Activated T-cell treated with anti-CD3 and anti-CD28 coated beads, Interleukin-2, amount 50 U/mL, for 4 hours (primary cell): ENCODE data around the gene TMCC2. TPM values are rescaled to one million over a fixed set of nuclear protein-coding genes. Genes with fewer than 3 reads are reported as not detected.
"Not testable (repeated sequence)": the region's sequence is repeated elsewhere in the genome, so short reads cannot be mapped to it uniquely, and the experiment has no call there.

ENCODE experiments used
- ATAC-seq, 2 donors: fragments of 200-7000 bp; cut with Tn5 transposase; one replicate each; pipeline ENCODE4 v1.10.0; 2021
- DNase-seq: peaks from one replicate; pipeline ENCODE4 v3.0.0-alpha.2; 2020
- H3K27me3 Mint-ChIP-seq: one replicate; pipeline ENCODE4 v1.8.0; 2021; ENCODE audit warnings: low read depth, mixed read lengths
- H3K36me3 Mint-ChIP-seq: one replicate; pipeline ENCODE4 v1.8.0; 2022; ENCODE audit warnings: mixed read lengths; ENCODE audit not compliant: insufficient read depth
- H3K4me1 Mint-ChIP-seq: one replicate; pipeline ENCODE4 v1.8.0; 2021; ENCODE audit warnings: low read depth, mixed read lengths
- H3K4me3 Mint-ChIP-seq: one replicate; pipeline ENCODE4 v1.8.0; 2021; ENCODE audit warnings: mild to moderate bottlenecking, moderate library complexity, mixed read lengths
- H3K9me3 Mint-ChIP-seq: one replicate; pipeline ENCODE4 v1.8.0; 2021; ENCODE audit warnings: mixed read lengths
- total RNA-seq, 3 donors: library from RNA; stranded (reverse); gene quantifications; one replicate each; pipeline ENCODE4 v1.2.1, GENCODE V29; 2021

TMCC2 gene, protein sequence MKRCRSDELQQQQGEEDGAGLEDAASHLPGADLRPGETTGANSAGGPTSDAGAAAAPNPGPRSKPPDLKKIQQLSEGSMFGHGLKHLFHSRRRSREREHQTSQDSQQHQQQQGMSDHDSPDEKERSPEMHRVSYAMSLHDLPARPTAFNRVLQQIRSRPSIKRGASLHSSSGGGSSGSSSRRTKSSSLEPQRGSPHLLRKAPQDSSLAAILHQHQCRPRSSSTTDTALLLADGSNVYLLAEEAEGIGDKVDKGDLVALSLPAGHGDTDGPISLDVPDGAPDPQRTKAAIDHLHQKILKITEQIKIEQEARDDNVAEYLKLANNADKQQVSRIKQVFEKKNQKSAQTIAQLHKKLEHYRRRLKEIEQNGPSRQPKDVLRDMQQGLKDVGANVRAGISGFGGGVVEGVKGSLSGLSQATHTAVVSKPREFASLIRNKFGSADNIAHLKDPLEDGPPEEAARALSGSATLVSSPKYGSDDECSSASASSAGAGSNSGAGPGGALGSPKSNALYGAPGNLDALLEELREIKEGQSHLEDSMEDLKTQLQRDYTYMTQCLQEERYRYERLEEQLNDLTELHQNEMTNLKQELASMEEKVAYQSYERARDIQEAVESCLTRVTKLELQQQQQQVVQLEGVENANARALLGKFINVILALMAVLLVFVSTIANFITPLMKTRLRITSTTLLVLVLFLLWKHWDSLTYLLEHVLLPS
- total RNA-seq, result 10 to 100 TPM in 2 of 3 donors, 1 to 10 TPM in 1; 7.8 to 13.6 (median 11.5) TPM

DNA sequence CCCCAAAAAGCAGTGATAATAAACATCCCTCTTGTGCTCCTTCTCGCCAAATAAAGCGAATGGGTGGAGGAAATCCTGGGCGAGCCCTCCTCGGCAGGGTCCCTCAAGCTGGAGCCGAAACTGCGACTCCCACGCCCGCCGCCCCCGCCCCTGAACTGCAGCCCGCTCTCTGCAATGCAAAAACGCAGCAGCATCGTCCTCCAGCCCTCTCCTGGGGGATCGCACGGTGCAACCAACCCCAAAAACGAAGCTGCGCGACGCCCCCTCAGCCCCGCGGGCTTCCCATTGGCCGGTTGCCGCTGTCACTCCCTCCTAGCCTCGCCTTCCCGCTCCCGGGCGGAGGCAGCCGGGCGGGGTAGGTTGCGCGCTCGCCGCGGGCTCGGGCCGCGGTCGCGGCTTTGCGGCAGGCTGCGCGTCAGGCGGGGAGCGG lies at the start of gene TMCC2:
TMCC2 (plus strand) TSS at position 363 of the 430 bp plus-strand sequence. CDS start 619 bp downstream, outside the sequence.
- H3K36me3 Mint-ChIP-seq, result no peaks in the 10 kb centered on the region
- peaks cover 20% of the 10 kb centered on the region for H3K4me1 Mint-ChIP-seq
- peak within 1 kb of the TSS; percentile 92 for H3K4me3 Mint-ChIP-seq
- peak; percentile 75 for DNase-seq
- peak; percentile 87 to 91 for ATAC-seq
- no peaks in the 10 kb centered on the region for H3K9me3 Mint-ChIP-seq
- peaks cover 14% of the 10 kb centered on the region for H3K27me3 Mint-ChIP-seq

DNA sequence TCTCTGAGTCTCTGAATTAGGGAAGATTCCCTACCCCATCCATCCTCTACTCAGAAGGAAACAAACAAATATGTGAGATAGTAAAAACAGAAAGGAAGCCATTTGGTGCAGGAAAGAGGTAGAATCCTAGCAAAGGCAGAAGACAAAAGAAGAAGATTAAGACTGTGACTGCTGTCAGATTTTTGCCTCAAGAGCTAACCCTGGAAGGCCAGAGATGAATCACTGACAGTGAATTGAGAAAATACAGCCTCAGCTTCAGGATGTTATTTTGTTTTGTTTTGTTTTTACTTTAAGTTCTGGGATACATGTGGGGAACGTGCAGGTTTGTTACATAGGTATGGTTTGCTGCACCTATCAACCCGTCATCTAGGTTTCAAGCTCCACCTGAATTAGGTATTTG lies 47.9 kb upstream of the TMCC2 start:
- Mint-ChIP-seq H3K9me3 (no peaks in the 10 kb centered on the region), H3K4me1 (peaks cover 16% of the 10 kb centered on the region), H3K27me3 (no peaks in the 10 kb centered on the region), H3K4me3 (no peak overlapping the region), H3K36me3 (peaks cover 19% of the 10 kb centered on the region)
- ATAC-seq (no peak), DNase-seq (no peak)

DNA sequence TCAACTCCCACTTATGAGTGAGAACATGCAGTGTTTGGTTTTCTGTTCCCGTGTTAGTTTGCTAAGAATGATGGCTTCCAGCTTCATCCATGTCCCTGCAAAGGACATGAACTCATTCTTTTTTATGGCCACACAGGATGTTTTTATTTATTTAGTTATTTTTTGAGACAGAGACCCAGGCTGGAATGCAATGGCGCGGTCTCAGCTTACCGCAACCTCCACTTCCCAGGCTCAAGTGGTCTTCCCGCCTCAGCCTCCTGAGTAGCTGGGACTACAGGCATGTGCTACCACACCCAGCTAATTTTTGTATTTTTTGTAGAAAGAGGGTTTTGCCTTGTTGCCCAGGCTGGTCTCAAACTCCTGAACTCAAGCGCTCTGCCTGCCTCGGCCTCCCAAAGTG lies 47.4 kb upstream of the TMCC2 start:
- not testable (repeated sequence) for ATAC-seq, H3K9me3 Mint-ChIP-seq, H3K27me3 Mint-ChIP-seq, DNase-seq, H3K4me3 Mint-ChIP-seq
- Mint-ChIP-seq H3K4me1 (peaks cover 17% of the 10 kb centered on the region), H3K36me3 (peaks cover 19% of the 10 kb centered on the region)

DNA sequence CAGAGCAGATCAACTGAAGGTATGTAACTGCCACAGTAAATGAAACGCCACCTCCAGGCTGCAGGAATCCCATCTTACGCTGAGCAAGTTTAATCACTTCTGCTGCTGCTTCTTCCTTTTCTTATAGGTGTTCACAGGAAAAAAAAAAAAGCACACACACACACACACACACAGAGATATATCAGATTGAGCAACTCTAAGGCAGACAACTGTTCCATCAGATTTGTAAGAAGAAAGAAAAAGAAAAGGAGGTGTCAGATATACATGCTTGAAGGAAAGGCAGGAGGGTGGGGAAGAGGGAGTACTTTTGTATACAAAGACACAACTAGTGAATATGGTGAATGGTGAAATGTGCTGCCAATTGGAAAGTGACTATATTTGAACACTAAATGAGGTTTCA lies 44.8 kb upstream of the TMCC2 start:
- H3K36me3 Mint-ChIP-seq, result peaks cover 23% of the 10 kb centered on the region
- no peaks in the 10 kb centered on the region for H3K27me3 Mint-ChIP-seq
- peaks cover 35% of the 10 kb centered on the region for H3K4me1 Mint-ChIP-seq
- ATAC-seq (no peak), DNase-seq (no peak)
- no peaks in the 10 kb centered on the region for H3K9me3 Mint-ChIP-seq
- H3K4me3 Mint-ChIP-seq, result no peak overlapping the region

DNA sequence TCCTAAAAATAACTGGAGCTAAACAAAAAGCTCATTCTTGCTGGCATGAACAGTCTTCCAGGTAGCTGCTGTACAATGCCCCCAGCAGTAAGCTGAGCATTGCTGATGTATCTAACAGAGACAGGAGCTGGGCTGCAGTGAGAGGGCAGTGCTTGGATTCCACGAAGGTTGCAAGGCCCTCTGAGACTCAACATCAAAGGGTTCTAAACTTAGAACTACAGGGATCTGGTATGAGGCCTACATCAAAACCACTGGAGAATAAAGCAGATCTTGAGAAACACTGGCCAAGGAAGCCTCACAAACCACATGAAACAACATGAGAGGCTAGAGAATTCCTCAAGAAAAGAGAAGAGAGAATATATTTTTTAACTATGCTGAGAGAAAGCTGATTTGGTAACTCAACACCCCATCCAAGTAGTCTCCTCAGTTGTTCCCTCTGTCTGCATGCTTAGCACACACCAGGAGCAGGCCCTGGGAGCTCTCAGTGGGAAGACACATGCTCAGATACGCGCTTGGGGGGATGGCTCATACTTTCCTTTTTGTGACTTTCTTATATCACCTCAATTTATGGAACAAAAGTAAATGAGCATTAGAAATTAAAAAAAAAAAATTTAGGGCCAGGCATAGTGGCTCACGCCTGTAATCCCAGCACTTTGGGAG lies 43.9 kb upstream of the TMCC2 start:
- H3K36me3 Mint-ChIP-seq, result peaks cover 23% of the 10 kb centered on the region
- DNase-seq (no peak), ATAC-seq (no peak)
- no peaks in the 10 kb centered on the region for H3K27me3 Mint-ChIP-seq
- H3K9me3 Mint-ChIP-seq, result no peaks in the 10 kb centered on the region
- peaks cover 39% of the 10 kb centered on the region for H3K4me1 Mint-ChIP-seq
- no peak overlapping the region for H3K4me3 Mint-ChIP-seq

DNA sequence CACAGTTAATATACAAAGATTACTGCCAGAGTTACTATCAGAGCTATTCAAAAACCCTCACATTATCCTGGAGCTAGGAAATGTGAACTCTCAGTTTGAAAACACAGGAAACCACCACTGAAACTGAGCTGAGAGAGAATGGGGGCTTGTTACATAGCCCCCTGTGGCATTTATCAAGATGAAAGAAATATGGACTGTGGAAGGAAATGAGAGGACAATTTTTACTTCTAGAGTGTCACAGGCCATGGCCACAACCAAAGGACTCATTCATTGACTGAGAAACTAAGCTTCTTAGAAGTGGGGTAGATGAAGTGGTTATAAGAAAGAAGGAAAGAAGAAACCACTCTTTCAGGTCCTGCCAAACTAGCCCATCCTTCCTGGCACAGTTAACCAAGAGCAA lies 41.6 kb upstream of the TMCC2 start:
- ATAC-seq, result peak; percentile 58 to 74
- Mint-ChIP-seq H3K4me1 (peaks cover 55% of the 10 kb centered on the region), H3K27me3 (no peaks in the 10 kb centered on the region), H3K9me3 (no peaks in the 10 kb centered on the region), H3K36me3 (peaks cover 19% of the 10 kb centered on the region), H3K4me3 (no peak overlapping the region)
- DNase-seq, result no peak

DNA sequence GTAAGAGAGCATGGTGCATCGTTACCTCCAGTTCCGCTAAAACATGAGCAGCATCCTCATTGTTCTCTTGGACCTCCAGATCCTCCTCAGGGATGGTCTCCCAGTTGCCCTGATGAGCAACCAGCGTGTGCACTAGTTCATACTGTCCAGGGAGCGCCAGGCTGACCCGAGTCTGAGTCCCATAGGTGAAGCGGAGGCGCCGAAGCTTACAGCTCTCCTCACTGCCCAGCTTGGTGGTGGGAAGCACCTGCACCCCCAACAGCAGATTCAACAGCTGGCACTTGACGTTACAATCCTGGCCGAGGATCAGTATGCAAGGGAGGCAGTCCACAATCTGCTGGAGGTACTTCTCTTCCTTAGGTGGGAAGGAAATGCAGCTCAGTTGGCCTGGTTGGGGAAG lies 40.3 kb upstream of the TMCC2 start:
- no peak overlapping the region for H3K4me3 Mint-ChIP-seq
- no peaks in the 10 kb centered on the region for H3K9me3 Mint-ChIP-seq
- H3K4me1 Mint-ChIP-seq, result peaks cover 60% of the 10 kb centered on the region
- no peaks in the 10 kb centered on the region for H3K27me3 Mint-ChIP-seq
- DNase-seq (no peak), ATAC-seq (no peak)
- H3K36me3 Mint-ChIP-seq, result peaks cover 19% of the 10 kb centered on the region

DNA sequence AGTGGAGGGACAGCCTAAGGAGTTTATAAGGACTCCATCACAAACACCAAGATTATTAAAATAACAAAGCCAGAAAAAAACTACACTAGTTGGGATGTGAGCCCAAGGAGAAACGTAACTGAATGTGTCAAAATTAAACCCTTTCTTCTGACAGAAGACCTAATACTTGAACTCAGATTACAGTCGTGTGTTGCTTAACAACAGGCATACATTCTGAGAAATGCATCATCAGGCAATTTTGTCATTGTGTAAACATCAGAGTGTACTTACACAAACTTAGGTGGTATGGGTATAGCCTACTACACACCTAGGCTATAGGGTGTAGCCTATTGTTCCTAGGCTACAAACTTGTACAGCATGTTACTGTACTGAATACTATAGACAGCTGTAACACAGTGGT lies 39.6 kb upstream of the TMCC2 start:
- H3K36me3 Mint-ChIP-seq, result peaks cover 16% of the 10 kb centered on the region
- no peak for DNase-seq
- H3K27me3 Mint-ChIP-seq, result no peaks in the 10 kb centered on the region
- H3K4me3 Mint-ChIP-seq, result no peak overlapping the region
- H3K9me3 Mint-ChIP-seq, result no peaks in the 10 kb centered on the region
- peaks cover 63% of the 10 kb centered on the region for H3K4me1 Mint-ChIP-seq
- ATAC-seq, result no peak

DNA sequence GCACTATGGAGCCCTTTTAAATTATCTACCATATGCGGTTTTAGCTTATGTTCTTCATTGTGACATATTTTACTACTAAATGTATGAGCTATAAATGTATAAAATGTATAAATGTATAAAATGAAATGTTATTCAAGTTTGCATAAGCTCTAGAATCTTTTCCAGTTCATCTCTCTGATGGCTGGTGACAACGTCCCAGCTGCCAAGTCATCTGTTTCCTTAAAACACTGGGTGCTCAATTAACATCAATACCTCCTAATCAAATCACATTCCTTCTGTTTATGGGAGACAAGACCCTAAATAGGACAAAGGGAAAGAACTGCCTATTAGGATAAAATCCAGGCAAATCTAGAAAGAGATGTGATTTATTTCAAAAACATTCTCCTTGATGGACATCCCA lies 39.1 kb upstream of the TMCC2 start:
- peaks cover 63% of the 10 kb centered on the region for H3K4me1 Mint-ChIP-seq
- no peak for DNase-seq
- H3K4me3 Mint-ChIP-seq, result no peak overlapping the region
- no peaks in the 10 kb centered on the region for H3K27me3 Mint-ChIP-seq
- H3K36me3 Mint-ChIP-seq, result peaks cover 12% of the 10 kb centered on the region
- ATAC-seq, result no peak
- no peaks in the 10 kb centered on the region for H3K9me3 Mint-ChIP-seq

DNA sequence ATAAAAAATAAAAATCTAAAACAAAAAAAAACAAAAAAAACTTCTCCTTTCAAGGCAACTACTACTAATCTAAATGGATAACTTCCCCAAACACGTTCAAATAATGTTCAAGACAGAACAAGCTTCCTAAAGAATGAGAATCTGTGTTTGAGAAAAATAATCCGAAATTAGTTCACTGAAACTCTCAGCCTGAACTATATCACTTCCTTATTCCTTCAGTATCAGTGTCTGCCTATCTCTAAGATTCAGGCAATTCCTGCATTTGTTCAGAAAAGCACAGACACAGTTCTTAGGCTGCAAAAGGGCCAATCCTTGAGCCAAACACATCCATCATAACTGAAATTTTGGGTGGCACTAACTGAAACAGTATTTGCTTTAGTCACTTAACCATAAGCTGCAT lies 38.6 kb upstream of the TMCC2 start:
- Mint-ChIP-seq H3K4me1 (peaks cover 60% of the 10 kb centered on the region), H3K27me3 (no peaks in the 10 kb centered on the region), H3K36me3 (peaks cover 14% of the 10 kb centered on the region), H3K9me3 (no peaks in the 10 kb centered on the region), H3K4me3 (no peak overlapping the region)
- no peak for ATAC-seq
- no peak for DNase-seq

DNA sequence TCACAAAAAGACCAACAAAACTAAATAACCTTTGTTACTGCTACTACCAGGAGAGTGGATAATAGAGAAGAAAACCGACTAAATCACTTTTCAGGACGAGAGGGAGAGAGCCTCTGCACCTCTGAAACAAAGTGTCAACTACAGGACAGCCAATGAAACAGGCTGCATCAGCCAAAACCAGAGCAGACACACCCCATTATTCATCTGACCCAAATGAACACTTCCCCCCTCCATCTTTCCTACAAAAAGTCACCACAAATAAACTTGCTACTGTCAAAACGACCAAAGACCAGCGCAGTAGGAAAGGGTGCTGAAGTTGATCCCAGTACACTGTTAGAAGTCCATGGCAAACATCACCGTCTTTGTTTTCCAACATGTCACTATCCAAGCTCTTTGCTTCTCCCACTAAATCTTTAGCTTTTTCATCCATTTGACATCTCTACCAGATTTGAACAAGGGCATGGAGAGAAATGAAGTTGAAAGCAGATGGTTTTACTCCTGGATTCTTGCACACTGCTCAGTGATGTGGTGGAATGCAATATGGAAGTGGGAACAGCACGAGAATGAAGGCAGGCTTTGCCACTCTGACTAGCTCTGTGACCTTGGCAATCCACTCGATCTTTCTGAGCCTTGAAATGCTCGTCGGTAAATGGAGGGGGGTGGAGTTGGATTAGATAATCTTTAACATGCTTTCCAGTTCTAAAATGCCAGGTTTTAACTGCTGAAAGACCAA lies 36.7 kb upstream of the TMCC2 start:
- Mint-ChIP-seq H3K9me3 (no peaks in the 10 kb centered on the region), H3K4me3 (no peak overlapping the region), H3K4me1 (peaks cover 50% of the 10 kb centered on the region), H3K36me3 (peaks cover 21% of the 10 kb centered on the region), H3K27me3 (no peaks in the 10 kb centered on the region)
- no peak for DNase-seq
- ATAC-seq, result no peak

DNA sequence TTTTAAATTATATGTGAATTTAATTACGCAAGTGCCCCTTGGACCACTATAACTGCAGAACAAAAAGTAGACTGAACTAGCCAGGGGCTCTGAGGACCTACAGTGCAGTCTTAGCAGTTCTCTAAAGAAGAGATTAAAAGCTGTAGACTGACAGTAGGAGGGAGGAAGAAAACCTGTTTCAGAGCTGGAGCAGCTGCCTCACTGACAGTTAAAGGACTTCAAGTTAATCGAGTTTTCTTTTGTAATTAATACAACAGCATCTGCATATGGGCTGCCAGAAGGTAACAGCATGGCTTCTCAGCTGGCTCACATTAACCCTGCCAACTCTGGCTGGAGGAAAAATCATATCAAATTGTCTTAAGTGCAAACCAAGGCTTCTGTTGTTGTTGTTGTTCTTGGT lies 36.1 kb upstream of the TMCC2 start:
- Mint-ChIP-seq H3K4me3 (no peak overlapping the region), H3K36me3 (peaks cover 21% of the 10 kb centered on the region), H3K27me3 (no peaks in the 10 kb centered on the region), H3K4me1 (peaks cover 45% of the 10 kb centered on the region), H3K9me3 (no peaks in the 10 kb centered on the region)
- DNase-seq, result no peak
- ATAC-seq, result no peak

DNA sequence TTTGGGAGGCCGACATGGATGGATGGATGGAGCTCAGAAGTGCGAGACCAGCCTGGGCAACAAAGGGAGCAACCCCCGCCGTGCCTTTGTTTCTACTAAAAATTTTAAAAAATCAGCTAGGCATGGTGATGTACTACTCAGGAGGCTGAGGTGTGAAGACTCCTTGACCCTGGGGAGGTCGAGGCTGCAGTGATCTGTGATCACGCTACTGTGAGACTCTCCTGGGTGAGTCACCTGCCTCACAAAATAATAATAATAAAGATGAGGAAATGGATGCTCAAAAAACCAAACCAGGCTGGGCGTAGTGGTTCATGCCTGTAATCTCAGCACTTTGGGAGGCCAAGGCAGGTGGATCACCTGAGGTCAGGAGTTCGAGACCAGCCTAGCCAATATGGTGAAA lies 35.5 kb upstream of the TMCC2 start:
- ATAC-seq, result no peak
- Mint-ChIP-seq H3K27me3 (no peaks in the 10 kb centered on the region), H3K9me3 (no peaks in the 10 kb centered on the region), H3K36me3 (peaks cover 19% of the 10 kb centered on the region), H3K4me3 (no peak overlapping the region), H3K4me1 (peaks cover 43% of the 10 kb centered on the region)
- no peak for DNase-seq
